ENCODE data around the gene MAP3K19.
"Not testable (repeated sequence)": the region's sequence is repeated elsewhere in the genome, so short reads cannot be mapped to it uniquely, and the experiment has no call there.

MAP3K19 gene

DNA sequence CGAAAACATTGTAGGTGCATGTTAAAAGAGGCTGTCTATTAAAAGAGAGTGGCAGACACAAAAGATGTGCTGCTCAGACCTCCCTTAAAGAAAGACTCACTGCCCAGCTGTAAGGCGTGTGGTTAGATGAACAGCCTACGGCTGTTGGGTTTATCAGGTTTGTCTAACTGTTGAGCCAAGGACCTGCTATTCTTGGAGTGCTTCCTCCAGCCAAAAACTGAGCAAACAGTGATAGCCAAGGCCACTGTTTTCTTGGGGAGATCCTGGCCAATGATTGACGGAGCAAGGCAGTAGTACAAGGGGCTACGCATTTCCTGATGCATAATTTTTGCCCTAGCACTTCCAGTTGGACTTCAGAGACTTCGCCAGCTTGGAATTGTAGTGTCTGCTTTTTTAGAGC lies 3.4 kb upstream of the MAP3K19 start:
- no peak for DNase-seq (ENCODE audit: low spot score)

DNA sequence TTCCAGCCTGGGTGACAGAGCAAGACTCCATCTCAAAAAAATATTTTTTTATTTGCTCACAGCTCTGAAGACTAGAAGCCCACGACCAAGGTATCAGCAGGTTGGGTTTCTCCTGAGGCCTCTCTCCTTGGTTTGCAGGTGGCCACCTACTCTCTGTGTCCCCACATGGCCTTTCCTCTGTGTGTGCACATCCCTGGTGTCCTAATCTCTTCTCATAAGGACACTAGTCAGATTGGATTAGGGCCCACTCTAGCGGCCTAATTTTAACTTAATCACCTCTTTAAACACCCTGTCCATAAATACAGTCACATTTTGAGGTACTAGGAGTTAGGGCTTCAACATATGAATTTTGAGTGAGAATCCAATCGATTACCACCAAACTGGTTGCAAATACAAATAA lies 2.9 kb upstream of the MAP3K19 start:
- DNase-seq (ENCODE audit: low spot score) = no peak

DNA sequence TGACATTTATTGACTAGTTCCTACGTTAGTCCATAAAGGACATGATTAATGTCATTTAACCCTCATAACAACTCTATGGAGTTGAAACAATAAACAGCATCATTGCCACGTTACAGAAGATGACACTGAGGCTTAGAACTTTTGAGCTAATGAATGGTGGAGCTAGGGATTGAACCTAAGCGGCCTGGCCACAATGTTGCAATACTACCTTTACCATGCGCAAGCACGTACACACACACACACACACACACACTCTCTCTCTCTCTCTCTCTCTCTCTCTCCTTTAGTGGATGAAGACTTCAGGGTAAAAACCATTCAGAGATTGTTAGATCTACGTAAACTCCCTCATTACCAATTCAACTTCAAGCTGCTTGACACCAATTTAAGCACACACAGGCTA lies 875 bp upstream of the MAP3K19 start:
- no peak for DNase-seq (ENCODE audit: low spot score)

DNA sequence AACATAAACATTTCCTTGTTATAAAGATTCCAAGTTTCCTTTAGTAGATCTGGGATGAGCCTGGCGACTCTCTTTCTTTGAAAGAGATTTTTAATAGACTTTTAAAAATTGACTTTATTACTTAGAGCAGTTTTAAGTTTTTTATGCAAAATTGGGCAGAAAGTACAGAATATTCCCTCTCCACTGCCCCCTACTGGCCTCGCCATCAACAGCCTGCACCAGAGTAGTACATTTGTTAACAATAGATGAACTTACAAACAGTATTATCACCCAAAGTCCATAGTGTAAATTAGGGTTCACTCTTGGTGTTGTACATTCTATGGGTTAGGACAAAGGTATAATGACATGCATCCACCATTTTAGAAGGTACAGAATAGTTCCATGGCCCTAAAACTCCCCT lies 3.9 kb downstream of the MAP3K19 start:
- DNase-seq (ENCODE audit: low spot score) = peak; percentile 20

DNA sequence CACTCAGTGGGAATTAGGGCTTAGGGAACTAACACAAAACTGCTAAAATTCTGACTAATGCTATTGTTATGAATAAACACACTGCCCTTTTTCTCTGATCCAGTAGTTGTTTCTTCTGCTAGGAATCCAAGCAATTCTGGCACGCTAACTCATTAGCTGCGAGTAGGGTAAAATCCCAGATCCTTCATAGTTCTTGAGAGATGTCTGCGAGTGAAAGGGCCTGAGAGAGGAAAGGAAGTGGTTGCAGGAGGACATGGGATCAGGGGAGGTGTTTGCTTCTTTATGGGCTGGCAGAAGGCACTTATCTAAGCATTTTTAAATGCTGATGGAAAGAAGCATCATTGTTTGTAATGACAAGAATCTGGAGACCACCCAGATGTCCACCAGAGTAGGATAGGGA lies 9.4 kb downstream of the MAP3K19 start:
- DNase-seq (ENCODE audit: low spot score) = no peak

DNA sequence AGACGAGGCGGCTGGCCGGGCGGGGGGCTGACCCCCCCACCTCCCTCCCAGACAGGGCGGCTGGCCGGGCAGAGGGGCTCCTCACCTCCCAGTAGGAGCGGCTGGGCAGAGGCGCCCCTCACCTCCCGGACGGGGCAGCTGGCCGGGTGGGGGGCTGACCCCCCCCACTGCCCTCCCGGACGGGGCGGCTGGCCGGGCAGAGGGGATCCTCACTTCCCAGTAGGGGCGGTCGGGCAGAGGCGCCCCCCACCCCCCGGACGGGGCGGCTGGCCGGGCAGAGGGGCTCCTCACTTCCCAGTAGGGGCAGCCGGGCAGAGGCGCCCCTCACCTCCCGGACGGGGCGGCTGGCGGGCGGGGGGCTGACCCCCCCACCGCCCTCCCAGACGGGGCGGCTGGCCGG lies 14.0 kb downstream of the MAP3K19 start:
- DNase-seq (ENCODE audit: low spot score) = not testable (repeated sequence)

DNA sequence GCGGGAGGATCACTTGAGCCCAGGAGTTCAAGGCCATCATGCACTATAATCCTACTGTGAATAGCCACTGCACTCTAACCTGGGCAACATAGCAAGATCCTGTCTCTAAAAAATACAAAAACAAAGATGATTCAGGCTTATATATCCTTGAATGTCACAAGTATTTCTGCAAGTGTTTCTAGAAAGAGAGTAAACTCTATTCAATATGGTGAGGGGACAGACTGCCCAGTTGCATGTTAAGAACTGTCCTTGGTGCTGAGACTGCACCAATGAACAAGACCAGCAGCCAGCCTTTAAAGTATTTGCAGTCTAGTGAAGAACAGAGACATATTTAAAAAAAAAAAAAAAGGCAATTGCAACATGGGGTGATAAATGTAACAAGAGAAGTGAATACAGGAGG lies 16.4 kb downstream of the MAP3K19 start:
- DNase-seq (ENCODE audit: low spot score) = no peak

DNA sequence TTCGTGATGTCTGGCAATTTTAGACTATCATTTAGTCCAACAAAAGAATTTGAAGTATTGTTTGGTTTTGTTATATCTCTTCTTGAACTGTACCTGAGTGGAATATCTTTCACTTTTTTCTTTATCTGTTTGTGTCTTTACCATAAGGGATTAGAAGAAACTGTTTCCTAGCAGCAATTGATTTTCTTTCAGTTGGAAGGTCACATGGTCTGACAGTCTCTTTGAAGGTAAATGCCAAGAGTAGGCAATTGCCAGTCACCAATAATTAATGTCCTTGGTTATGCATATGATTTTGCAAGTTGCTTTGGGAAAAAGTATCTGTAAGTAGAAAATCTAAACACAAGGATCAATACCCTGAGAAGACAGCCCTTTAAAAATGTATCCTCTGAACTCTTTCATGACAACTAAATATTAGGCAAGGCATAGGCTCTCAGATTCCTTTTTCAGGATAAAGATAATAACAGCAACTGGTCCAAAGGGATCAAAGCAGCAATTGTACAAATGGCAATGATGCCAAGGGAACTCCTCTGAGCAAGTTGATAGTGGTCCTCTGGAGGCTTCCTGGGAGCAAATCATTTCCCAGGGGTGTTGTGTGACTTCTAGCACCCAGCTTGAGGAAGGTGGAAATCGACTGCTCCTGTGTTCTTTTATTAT lies 17.6 kb downstream of the MAP3K19 start:
- no peak for DNase-seq (ENCODE audit: low spot score)

DNA sequence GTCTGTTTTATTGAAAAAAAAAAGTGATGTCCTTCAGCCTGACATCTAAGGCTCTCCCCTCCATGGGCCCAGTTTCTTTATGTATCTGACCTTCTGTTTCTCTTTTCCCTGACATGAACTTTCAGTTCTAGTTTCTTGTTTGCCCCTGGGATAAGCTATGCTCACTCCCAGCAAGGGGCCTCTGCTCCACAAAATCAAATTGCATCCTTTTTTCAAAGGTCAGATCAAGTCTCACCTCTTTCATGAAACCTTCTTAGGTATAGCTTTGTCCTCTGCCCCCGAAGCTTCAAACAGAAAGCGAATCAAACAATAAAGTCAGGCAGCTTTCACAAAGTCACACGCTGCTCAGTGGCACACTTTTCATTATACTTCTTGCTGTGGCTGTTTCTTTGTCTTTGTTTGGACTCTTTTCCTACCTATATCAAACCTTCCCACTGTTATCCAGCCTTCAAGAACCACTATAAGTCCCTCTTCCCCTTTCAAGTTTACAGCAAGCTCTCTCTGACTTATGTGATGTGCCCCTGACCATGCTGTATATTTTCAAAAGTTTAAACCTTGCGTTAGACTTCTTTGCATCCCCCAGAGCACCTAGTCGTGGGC lies 23.3 kb downstream of the MAP3K19 start:
- no peak for DNase-seq (ENCODE audit: low spot score)

DNA sequence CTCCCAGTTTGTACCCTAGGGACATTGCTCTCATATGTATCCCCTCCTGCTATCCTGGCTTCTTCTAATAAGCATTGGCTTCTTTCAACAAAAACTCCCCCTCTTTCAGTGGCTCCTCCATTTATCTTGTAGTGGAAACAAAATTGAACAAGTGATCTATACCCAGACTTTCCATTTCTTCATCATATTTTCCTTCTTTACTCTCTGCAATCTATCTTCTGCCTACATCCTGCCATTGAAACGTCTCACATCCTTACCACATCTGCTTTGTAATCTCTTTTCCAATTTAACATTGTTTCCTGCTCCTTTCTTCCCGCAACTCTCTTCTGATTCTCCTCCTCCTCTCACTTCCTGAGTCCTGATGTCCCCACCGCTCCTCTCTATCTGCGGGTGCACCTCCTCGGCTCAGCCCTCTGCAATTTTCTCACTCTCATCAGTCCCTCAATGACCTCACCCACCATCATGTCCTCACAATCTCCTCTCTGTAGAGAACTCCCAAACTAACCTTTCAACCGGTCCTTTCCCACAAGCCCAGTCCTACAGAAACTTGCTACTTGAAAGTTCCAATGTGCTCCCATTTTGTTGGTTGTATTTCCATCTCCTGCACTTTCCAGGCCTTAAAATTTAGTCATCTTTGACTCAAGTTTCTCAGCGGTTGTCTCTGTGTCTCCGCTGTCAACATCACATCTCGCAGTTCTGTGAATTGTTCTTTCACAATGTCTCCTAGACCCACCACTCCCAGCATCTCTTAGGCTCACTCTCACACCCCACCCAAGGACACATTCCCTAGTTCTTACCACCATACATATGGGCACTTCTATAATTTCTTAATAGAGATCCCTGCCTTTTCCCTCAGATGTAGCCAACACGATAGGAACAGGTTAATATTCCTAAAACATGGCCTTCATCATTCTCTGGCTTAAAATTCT lies 24.0 kb downstream of the MAP3K19 start:
- DNase-seq (ENCODE audit: low spot score) = no peak

DNA sequence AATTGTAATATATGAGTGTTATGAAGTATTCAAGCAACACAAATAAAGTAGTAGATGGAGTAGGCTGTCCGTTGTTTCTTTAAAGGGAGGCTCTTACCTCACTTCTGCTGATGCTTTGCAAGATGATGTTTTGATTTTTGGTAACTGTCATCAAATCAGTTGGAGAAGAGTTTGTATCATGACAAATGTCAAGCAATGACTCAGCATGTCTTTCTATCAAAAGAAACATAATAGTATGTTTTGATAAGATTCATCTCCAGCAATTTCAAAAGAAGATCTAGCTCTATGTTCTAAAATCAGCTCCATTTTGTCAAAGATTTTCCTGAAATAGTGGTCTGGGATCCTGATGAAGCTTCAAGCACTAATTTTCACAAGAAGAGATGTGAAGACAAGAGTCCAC lies 25.6 kb downstream of the MAP3K19 start:
- no peak for DNase-seq (ENCODE audit: low spot score)

DNA sequence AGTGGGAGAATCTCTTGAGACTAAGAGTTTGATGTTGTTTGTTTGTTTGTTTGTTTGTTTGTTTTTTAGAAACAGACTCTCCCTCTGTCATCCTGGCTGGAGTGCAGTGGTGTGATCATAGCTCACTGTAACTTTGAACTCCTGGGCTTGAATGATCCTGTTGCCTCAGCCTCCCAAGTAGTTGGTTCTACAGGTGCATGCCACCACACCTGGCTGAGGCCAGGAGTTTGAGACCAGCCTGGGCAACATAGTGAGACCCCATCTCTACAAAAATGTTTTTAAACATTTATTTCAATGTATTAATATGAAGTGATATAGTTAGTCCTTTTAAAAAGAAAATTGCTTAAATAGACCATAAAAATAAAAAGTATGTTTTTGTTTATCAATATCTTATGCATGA lies 35.6 kb downstream of the MAP3K19 start:
- DNase-seq (ENCODE audit: low spot score) = no peak

DNA sequence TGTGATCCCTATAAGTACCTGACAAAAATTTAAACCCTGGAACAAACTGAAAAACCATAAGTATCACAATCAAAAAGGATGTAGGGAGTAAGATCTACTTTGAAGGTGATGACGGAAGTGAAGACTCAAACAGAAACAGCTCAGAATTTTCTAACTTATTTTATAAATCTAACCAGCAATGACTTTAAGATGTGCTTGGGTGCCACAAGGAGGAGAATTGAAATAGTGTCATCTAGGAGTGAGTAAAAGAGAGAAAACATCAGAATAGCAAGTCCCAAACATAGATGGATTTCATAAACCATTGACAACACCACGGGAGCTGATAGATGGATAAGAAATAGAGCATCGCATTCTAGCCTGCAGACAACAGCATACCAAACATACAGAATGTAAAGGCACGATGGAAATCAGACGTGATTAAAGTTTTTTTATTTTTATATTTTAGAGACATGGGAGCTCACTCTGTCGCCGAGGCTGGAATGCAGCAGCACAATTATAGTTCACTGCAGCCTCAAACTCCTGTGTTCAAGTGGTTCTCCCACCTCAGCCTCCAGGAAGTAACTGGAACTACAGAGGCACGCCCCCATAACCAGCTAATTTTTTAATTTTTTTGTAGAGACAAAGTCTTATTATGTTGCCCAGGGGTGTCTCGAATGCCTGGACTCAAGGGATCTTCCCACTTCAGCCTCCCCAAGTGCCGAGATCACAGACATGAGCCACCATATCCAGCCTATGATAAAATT lies 36.9 kb downstream of the MAP3K19 start:
- no peak for DNase-seq (ENCODE audit: low spot score)

DNA sequence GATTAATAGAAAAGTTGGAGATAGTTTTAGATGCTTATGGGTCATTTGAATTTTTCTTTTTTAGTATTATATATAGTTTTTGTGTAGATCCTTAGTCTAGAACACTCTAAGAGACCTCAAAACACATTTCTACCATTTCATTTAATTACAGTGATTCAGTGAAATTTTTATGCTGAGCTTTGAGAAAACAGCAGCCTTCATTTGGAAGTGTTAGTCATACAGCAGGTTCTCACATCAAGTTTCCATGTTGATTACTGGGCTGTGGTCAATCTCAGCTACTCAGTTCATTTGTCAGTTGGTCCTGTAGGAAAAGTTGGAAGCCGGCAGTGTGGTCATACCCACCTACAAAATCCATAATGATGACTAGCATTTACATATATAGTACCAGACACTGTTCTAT lies 37.9 kb downstream of the MAP3K19 start:
- DNase-seq (ENCODE audit: low spot score) = no peak

DNA sequence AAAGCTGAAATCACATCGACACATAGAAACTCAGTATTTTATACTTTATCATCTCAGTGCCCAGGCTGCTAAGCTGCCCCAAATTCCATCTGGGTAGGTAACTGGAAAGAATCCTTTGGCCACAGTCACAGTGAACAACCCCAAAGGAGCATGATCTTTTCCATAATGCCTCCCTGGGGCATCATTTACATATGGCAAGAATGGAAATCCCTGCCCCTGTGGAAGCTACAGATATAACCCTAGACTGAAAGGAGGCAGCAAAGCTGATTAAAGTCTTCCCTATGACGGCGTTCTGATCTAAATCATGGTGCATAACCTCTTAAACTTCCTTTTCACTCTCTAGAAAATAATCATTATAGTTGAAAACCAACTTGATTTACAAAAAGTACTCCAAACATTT lies 41.5 kb downstream of the MAP3K19 start:
- DNase-seq (ENCODE audit: low spot score) = no peak

DNA sequence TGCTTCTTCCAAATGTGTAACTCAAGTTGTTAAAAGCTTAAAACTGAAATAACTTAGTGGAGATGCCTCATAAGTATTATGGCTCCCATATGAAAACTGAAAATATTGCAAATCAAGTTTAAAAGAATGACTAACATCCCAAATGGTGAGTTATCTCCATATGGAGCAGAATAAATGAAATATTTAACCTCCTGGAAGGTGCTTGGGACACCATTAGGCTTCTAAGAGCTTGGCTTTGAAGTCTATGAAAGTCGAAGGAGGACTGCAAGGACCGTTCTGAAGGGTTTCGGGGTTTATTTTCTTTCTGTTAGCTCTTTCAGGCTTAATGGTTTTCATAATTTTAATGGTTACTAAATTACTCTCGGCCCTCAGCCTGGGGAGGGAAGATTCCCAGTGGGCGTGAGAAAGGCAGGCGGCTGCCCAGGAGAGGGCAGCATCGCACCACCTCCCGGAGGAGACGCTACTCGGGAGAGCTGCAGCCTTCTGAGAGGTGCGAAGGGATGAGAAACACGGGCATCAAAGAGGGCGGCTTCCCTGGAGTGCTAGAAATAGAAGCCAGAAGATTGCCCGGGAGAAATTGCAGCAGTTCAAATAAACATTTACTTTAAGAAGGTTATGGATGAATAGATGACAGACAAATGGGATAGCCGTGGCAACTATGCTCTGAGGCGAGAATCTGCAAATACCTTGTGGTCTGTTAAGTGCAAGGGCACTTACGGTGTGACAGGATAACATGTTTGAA lies 43.1 kb downstream of the MAP3K19 start:
- peak; percentile 65 for DNase-seq (ENCODE audit: low spot score)

DNA sequence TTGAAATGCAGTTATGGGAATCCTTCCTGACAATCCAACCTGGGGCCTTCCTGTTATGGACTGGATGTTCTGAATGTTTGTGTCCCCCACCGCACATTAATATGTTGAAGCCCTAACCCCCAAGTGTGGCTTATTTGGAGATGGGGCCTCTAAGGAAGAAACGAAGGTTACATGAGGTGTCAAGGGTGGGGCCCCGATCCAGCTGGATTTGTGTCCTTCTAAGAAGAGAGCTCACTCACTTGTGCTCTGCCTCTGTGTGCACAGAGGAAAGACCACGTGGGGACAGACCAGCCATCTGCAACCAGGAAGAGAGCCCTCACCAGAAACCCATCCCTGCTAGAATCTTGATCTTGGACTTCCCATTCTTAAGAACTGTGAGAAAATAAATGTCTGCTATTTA lies 44.4 kb downstream of the MAP3K19 start:
- no peak for DNase-seq (ENCODE audit: low spot score)

DNA sequence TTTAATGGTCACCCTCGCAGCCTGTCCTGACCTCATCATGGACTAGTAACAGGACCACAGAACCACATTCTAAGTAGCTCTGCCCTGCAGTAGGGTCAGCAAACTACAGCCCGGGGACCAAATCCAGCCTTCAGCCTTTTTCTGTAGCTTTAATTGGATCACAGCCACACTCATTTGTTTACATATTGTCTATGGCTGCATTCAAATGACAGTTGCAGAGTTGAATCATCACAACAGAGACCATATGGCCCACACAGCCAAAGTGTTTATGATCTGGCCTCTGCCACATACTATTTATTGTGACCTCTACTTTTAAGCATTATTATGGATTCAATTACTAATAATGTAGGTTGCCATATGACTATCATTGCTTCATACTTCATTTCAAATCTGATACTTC lies 47.7 kb downstream of the MAP3K19 start:
- DNase-seq (ENCODE audit: low spot score) = no peak

DNA sequence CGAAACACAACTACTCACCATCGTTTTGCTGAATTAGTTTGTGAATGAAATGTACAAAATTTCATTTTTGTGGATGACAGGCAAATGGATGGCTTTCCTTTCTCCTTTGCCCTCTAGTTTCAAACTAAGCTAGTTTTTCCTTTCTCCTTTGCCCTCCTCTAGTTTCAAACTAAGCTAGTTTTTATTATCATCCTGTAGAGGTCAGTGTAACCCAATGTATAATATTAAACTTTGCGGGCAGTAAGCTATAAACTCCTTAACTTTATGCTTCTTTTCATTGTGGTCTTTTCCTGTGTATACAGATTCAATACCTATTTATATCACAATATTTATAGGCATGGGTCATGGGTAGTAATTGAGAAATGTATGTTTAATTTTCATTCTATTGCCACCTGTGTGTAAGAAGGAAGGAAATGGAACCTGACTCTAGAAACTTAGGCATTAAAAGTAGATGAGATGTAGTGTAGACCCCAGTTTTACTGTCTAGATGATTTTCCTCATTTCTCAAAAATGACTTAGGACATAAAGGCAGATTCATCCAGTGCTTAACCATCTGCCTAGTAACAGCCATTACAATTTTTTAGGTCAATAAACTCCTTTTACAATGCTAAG lies 58.1 kb downstream of the MAP3K19 start:
- DNase-seq (ENCODE audit: low spot score) = peak; percentile 26

DNA sequence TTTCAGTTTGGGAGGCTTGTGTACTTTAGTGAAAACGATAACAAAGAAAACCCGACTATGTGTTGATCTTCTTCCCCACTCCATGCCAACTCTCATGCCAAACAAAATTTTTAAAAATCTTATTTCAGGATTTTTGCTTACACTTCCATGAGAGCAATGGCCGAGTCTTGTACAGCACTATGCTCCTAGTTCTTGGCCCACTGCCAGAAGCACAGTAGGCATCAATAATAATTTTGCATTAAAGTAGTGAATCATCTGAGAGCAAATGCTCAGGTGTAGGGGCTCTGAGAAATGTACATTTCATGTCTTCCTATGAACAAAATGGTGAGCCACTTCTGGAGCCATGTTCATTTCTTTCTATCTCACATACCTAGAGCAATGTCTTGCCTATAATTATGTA lies 62.2 kb downstream of the MAP3K19 start:
- no peak for DNase-seq (ENCODE audit: low spot score)

DNA sequence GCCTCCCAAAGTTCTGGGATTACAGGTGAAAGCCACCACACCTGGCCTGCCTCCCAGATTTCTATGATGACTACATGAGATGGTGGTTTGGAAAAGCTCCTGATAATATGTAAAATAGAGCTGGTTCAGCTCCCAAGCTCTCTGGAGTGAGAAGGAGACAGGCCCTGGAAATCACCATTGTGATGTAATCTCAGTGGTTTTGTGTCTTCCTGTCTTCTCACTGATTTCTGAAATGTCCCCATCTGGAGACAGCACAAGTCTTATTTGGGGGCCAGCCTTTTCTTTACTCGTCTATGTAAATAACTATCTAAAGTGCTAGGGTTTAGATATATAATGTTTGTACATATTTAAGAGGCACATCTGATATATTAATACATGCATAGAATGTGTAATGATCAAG lies 64.6 kb downstream of the MAP3K19 start:
- no peak for DNase-seq (ENCODE audit: low spot score)

Measured in CD4-positive, alpha-beta T cell treated with Interleukin-2 at 100 ng/mL for 4 hours (primary cell).